GM10847 (cell line): ENCODE measurements around the gene VPS54.

ENCODE experiments used
- POLR2A ChIP-seq: IDR thresholded peaks from 2 replicates; pipeline ENCODE4 v1.6.1; 2011; ENCODE audit not compliant: insufficient read length; ENCODE audit errors: extremely low read depth

The VPS54 gene

DNA sequence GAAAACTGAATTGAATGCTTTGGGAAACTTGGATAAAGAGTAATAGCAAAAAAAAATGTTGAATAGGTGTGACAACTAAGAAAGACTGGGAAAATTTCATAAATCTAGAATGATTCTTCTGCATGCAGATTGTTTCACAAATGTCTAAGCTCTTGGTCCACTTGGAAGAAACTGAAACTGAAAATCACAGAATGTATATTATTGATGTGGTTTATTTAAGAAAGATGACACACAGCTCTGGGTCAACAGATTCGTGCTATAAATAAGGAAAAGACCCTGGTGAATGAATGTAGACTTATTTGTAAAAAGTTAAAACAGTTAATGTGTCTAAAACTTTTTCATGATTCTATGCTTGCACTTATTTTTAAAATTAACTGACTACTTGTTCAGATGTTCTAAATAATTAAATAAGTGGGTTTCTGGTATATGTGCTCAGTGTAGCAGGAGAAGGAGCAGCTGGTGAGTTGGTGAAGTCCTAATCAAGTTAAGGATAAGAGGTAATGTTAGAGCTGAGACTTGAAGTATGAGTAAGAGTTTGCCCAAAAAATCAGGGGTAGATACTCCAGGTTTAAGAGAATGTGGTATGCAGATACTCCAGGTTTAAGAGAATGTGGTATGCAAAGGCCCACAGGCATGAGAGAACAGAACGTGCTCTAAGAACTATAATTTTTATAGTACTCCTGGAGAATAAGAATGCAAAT is 153.1 kb downstream of the VPS54 start:
- TF ChIP-seq POLR2A = no peak

GRCh38 chr2:63865159-63865799 is 153.9 kb downstream of the VPS54 start:
- TF ChIP-seq POLR2A = no peak

DNA sequence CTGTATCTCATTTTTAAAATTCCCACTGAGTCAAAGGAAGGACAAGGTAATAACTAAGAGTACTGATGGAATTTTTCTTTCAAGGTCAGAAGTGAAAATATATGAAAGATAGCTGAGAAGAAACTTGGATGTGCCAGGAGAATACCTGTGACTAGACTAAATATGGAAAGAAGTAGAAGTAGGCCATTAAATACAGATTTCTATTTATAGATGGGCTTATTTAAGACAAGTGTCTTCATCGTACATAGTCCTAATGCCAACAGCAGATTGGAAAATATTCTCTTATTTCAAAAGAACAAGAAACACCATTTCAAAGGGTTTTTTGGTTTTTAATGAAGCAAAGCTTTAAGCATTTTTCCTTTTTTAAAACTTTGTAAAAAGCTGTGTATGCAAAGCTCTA is 155.5 kb downstream of the VPS54 start:
- no peak for TF ChIP-seq POLR2A

GRCh38 chr2:63862806-63863205 is 156.4 kb downstream of the VPS54 start:
- TF ChIP-seq POLR2A = no peak

DNA sequence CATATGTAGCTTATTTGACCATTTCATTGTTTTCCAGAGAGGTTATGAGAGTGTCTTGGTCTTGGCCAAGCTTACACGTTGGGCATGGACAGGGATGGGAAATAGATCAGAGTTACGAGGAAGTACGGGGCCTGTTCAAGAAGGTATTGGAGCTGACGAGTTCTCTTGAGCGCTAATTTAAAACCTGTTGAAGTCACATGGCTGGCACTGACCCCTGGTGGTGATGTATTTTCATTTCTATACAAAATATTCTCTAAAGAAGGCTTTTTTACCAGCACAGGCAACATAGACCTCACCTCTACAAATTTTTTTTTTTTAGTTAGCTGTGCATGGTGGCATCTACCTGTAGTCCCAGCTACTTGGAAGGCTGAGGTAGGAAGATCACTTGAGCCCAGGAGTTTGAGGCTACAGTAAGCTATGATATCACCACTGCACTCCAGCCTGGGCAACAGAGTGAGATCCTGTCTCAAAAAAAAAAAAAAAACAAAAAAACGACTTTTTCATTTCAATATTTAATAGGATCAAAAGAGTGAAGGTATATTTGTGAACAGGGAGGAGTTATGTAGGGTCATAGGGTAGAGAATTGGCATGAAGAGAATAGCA is 157.9 kb downstream of the VPS54 start:
- TF ChIP-seq POLR2A = no peak

GRCh38 chr2:63858291-63858690 is 160.9 kb downstream of the VPS54 start:
- TF ChIP-seq POLR2A = no peak

- TF ChIP-seq POLR2A = no peak
Observed at GRCh38 chr2:63856303-63856603, 163.0 kb downstream of the VPS54 start.

- TF ChIP-seq POLR2A = no peak
Observed at GRCh38 chr2:63855418-63856302, 163.6 kb downstream of the VPS54 start.

DNA sequence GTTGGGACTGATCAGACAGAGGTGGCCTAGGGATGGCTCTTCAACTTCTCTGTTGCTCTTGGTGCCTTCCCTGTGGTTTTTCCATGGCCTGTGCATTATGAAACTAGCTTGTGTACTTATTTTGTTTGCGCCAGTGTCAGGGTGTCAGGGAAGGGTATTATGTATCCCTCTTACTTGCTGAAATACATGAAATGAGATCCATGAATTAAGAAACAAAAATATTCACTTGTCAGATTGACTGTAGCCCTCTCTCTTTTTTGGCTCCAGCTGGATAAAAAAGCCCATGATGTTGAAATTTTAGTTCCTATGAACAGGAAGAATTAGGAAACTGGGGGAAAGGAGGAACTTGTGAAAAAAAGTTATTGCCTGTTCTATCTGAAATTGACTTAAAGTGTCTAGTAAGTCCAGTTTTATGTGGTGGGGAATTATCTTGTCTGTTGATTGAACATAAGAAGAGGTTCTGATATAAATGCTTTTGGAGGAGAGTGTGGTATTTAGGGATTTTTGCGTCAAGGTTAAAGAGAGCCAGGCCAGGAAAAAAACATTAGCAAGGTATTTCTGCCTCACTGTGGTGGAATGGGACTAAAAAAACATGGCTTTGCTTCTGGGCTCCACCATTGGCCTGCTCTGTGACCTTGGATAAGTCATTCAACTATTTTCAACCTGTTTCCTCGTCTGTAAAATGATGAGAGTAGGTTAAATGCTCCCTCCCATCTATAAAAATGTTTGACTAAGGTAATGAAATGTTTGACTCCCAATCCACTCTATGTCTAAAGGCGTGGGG is 165.5 kb downstream of the VPS54 start:
- no peak for TF ChIP-seq POLR2A

- TF ChIP-seq POLR2A = no peak
Observed at GRCh38 chr2:63851691-63852311, 167.4 kb downstream of the VPS54 start.

DNA sequence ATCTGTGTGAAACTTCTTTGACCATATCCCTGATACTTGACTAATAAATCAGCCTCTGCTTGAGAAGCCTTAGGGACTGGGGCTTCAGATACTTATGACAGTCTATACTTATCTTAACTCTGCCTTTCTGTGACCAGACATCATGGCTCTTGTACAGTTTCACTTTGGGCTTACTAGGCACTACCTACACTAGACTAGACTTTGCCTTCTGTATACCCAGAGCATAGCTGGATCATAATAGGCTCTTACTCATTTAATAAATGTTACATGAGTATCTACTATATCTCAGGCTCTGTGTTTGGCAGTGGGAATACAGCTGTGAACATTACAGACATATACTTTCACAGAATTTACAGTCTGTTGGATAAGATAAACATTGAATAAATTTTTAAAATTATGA is 168.6 kb downstream of the VPS54 start:
- TF ChIP-seq POLR2A = no peak

DNA sequence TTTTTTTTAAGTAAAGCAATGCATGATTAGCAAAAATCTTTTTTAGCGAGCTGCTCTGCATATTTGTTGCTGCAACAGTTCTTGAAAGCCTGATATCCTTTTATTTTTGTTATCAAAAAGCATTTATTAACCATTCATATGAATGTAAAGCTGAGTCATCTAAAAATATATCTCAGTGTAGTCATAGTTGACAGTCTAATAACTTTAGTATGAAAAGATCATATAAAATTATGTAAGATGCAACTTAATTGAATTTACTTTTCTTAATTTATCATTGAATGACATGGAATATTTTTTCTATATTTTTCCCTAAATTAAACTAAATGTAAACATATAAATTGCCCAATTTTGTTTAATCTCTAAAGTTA is 169.0 kb downstream of the VPS54 start:
- no peak for TF ChIP-seq POLR2A

DNA sequence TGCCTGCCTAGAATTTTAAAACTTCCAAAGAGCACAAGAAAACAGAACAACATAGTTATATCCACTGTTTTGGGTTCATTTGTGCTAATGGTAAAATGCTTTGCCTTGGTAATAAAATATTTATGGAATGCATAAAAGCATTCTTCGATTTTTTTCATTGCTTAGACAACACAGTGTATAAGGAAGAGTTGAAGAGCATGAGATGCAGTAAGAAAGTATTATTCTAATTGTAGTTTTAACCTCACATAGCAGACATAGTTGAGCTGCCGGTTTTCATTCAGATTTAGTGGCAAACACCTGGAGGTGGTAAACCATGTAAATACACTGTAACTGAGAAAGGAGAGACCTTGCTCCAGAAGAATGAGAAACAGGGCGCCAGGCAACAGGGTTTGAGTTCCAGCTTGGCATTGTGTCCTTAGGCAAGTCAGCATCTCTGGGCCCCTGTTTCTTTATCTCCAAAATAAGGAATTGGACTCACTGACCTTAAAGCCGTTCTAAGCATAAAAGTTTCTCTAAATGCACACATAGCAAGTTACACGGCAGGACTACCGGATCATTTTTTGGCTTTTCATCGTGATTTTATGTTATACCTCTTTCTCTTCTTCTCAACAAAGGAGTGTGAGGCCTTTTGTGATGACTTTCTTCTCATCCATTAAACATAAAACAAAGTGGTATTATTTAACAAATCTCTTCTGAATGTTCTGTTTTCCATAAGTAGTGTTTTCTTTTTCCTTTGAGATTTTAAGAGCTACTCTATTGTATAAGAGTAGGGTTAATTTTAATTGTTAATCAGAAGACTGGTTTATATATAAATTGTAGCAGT is 169.6 kb downstream of the VPS54 start:
- TF ChIP-seq POLR2A = no peak

GRCh38 chr2:63846487-63846886 is 172.7 kb downstream of the VPS54 start:
- TF ChIP-seq POLR2A = no peak
